ENCODE results near the gene CES1.

GRCh38 chr16:55775857-55776256 lies 57.0 kb downstream of the CES1 start:
- TF ChIP-seq CTCF (conservative IDR thresholded peaks at IDR 0.05; ENCODE audit: low read depth, low read length) (no peak), EZH2 (IDR thresholded peaks at IDR 0.05; ENCODE audit: borderline replicate concordance, low read depth, low read length, poor library complexity, severe bottlenecking) (no peak)
